ENCODE results near the gene TSPAN4.

Gene TSPAN4

DNA sequence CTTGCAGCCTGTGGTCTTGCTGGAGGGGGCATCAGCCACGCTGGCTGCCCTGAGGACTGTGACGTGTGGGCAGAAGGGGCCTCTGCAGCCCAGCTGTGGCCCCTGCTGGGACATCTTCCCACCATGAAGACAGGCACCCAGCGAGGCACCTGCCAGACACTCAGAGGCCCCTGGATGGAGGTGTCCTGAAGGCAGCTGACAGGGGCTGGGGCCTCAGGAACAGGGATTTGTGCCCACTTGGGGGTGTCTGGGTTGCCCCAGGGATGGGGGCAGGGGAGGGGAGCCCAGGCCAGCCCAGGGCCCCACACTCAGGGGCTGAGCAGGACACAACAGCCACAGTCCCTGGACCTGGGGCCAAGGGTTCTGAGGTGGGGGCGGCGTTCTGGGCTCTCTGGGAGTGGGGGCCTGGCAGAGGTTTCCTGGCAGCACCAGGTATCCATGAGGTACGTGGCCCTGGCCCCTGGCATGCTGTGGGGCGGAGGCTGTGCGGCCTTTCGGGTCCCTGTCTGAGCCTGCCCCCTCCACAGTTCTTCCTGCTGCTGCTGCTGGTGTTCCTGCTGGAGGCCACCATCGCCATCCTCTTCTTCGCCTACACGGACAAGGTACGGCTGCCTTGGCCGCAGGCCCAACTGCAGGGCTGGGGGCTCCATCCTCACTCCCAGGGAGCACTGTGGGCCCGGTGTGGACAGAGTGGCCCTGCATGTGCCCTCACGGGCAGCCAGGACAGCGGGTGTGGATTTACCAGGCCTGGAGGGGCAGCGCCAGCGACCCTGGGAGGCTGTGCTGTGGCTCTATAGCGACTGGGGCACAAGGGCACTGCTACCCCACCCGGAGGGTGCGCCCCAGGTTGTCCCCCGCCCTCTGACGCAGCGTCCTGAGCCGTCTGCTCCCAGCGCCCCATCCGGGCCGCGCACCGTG lies 21.5 kb downstream of the TSPAN4 start:
- no peak for DNase-seq (ENCODE audit: low read depth, low spot score)

DNA sequence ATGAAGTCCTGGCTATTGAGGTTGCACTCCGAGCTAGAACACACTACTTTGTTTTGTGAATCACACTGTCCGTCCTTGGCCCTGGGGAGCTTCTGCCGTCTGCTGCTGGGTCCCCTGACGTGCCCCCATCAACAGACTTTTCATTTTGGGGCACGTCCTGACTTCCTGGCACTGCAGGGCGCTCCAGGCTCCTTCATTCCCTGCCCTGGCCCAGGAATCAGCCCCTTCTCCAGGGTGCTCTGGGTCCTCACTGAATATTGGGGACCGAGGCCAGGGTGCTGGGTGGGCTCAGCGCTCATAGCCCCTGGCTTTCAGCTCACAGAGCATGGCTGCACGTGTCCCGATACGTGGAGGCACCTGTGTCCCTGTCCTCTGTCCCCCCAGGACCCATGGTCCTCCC lies 22.2 kb downstream of the TSPAN4 start:
- DNase-seq (ENCODE audit: low read depth, low spot score) = no peak

DNA sequence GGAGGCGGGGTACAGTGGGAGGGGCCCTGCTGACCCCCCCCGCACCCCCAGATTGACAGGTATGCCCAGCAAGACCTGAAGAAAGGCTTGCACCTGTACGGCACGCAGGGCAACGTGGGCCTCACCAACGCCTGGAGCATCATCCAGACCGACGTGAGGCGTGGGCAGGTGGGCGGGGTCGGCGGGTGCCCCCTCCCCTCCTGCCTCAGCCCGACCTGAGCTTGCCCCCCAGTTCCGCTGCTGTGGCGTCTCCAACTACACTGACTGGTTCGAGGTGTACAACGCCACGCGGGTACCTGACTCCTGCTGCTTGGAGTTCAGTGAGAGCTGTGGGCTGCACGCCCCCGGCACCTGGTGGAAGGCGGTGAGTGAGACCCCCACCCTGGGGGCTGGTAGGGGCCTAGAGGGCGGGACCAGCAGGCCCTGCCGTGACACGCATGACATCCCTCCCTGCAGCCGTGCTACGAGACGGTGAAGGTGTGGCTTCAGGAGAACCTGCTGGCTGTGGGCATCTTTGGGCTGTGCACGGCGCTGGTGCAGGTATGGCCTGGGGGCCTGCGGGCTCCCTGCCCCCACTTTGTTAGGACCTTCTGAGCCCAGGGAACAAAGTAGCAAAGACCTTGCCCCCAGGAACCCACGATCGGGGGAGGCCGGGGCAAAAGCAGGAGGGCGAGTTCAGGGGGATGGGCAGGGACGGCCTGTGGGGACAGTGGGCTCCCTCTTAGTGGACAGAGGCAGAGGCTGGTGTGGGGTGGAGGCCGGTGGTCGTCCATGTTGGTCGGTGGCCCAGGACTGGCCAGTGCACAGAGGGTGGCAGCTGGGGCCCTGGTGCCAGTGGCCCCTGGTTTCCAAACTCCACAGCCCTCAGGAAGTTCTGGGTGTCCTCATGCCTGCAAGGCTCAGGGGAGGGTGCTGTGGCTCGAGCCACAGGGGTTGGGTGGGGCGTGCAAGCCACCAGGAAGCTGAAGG lies 23.1 kb downstream of the TSPAN4 start:
- no peak for DNase-seq (ENCODE audit: low read depth, low spot score)

DNA sequence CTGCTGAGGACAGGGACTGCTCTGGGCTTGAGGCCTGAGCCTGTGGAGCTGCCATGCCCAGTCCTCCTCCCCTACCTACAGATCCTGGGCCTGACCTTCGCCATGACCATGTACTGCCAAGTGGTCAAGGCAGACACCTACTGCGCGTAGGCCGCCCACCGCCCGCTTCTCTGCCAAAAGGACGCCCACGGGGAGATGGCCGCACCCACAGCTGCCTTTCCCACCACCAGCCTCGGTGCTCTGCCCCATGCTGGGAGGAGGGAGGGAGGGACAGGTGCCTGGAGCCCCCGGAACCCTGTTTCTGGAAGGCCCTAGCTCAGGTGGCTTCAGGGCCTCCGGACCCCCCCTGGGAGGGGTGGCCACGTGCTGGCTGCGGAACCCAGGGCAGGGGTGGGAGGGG lies 23.8 kb downstream of the TSPAN4 start:
- DNase-seq (ENCODE audit: low read depth, low spot score) = no peak

DNA sequence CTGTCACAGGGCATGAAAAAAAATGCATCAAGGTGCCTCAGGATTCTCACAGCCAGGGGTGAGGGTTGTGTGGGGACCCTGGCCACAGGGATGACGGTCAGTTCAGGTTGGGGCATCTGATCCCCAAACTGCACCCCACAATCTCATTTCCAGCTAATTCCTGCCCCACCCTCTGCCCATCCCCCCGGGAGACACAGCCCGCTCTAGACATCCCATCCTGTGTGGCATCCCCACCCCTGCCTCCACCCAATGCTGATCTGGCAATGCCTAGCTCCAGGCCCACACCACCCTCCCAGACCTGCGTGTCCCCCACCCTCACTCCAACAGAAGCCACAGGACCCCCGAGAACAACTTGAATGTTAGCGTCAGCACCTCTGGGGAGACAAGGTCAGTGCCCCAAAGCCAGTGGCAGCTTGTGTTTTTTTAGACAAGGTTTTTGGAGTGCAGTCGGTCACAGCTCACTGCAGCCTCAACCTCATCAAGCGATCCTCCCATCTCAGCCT lies 25.3 kb downstream of the TSPAN4 start:
- no peak for DNase-seq (ENCODE audit: low read depth, low spot score)

DNA sequence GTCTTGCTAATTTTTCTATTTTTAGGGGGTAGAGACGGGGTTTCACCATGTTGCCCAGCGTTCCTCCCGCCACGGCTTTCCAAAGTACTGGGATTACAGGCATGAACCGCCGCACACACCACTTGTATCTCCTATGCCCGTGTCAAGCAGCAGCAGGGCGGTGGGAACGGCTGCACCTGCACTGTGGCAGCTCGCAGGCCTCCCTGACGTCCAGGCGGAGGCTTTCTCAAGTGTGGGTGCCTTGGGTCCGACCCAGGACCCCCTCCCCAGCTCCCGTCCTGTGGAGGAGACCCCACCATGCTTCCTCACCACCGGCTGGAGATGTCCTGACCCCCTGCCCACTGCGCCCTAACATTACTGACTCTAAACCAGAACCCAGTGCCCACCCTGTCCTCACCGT lies 25.7 kb downstream of the TSPAN4 start:
- no peak for DNase-seq (ENCODE audit: low read depth, low spot score)

DNA sequence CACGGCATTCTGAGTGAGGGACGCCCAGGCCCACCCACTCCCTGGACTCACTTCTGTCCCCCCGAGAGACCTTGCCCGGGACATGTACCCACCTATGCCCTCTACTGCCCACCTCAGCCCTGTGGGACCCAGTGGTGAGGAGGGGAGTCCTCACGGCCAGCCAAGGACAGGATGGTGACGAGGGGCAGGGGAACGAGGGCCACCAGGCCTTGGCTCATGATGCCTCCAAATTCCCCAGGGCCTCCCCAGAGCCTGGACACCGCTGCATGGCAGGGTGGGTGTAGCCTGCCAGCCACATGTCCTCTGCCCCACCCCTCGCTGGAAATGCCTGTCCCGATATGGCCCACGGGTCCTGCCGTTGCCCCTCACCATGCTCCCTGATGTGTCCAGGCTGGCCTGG lies 26.1 kb downstream of the TSPAN4 start:
- DNase-seq (ENCODE audit: low read depth, low spot score) = no peak

DNA sequence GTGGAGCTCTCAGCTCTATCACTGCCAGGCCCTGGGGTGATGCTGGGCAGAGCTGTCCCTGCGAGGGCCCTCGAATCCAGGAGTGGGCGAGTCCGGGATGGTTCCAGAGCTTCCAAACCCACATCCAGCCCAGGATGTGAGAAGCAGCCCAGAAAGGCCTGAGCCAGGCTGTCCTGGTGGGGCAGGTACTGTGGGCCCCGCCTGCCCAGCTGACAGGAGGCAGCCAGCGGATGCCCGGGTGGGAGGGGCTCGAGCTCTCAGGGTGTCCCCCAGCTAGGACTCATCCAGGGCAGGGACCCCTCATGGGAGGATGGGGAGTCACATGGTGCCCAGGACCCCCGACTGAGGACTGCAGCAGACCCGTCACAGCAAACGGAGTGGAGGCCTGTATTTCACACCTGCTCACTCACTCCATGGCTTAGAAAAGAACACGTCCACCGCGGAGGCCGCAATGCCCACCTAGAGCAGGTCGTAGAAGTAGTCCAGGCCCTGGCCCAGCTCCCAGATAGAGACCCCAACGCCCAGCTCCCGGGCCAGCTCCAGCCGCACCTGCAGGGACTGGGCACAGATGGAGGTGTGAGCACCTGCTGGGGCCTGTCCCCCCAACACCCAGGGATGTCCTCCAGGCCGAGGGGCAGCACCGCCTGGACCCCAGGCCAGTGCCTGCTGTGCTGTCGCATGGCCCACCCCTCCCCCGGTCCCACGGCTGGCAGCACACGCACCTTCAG lies 26.9 kb downstream of the TSPAN4 start:
- DNase-seq (ENCODE audit: low read depth, low spot score) = no peak

DNA sequence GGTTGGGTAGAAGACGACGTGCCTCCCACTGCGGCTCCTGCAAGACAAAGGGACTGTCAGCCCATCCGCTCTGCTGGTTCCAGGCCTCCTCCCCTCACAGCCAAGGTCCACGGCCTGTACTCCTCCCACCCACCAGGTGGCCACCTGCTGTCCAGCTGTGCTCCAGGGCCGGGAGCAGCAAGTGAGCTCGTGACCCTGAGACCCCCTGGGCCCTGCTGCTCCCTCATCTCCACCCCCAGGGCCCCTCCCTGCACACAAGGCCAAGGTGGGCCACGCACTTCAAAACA lies 27.4 kb downstream of the TSPAN4 start:
- no peak for DNase-seq (ENCODE audit: low read depth, low spot score)

DNA sequence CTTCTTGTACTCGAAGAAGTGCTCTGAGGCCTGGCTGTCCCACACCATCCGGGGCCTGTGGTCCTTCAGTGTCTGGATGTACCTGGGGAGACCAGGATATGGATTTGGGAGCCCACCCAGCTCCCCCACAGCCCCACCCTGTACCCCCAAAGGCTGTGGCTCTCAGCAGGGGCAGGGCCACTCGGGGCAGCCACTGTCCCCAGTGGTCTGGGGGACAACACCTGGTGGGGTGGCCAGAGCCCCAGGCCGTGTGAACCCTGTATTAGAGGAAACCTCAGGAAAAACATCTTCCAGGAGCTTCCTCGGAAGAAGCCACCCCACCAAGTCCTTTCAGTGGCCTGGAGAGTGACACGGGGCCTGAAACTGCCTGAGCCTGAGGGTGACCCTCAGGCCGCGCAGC lies 27.8 kb downstream of the TSPAN4 start:
- DNase-seq (ENCODE audit: low read depth, low spot score) = no peak

DNA sequence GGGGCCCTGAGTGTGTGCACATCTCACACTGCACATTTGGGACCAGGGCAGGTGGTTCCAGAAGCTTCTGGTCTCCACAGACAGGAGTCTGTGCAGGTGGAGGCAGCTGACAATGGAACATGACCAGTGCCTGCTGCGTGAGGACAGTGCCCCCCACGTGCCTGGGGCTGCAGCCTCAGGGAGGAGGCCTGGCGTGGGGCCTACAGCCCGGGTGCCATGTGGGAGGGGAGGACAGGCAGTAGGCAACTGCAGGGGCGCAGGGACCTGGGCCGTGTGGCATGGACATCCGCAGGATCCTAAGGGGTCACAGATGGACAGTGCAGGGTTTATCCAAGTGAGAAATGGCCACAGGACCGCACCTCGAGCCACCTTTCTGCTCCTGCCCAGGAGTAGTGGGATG lies 28.8 kb downstream of the TSPAN4 start:
- DNase-seq (ENCODE audit: low read depth, low spot score) = no peak

DNA sequence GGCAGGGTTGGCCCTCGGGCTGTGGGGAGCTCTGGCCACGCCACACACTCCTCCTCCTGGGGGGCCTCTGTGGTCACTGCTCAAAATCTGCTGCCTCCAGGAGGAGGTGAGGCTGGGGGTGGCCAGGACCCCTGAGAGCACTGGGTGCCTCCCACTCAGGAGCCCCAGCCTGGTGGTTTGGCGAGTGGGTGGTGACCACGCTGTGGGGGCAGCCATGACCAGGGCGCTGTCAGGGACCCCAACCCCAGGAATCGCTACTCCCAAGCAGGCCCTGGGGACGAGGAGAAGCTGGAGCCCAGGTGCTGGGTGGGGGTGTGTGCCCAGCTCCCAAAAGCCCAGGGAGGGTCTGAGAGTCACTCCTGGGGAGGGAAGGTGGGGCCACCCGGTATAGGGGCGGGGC lies 30.1 kb downstream of the TSPAN4 start:
- DNase-seq (ENCODE audit: low read depth, low spot score) = no peak

DNA sequence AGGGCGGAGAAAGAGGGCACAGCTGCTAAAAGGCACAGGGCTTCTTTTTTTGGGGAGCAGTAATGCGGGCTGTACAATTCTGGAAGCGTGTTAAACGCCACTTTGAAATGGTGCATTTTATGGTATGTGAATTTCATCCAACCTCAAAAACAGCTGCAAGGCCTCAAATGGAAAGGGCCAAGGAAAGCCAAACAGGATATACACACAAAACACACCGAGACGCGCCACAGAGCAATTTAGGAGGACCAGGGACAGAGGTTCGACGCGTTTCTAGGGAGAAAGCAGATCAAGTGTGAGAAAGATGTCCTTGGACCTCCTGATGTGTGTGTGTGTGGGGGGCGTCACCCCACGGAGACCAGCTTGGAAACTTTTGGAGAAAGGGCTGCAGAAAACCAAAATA lies 31.1 kb downstream of the TSPAN4 start:
- DNase-seq (ENCODE audit: low read depth, low spot score) = no peak

DNA sequence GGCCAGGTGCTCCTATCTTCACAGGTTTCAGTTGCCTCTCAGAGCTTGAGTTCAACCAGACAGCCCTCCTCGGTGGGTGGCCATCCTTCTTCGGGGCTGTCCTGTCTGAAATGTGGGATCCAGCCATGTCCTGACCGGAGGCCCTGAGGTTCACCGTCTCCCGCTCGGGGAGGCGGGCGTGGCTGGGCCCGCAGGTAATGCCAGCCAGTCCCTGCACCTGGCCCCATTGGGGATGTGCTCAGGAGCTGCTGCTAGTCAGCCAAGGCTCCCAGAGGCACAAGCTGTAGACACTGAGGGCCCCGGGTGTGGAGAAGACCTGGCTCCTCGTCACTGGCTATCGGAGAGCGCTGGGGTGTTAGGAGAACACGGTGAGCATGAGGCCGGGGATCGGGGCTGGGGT lies 32.6 kb downstream of the TSPAN4 start:
- DNase-seq (ENCODE audit: low read depth, low spot score) = no peak

DNA sequence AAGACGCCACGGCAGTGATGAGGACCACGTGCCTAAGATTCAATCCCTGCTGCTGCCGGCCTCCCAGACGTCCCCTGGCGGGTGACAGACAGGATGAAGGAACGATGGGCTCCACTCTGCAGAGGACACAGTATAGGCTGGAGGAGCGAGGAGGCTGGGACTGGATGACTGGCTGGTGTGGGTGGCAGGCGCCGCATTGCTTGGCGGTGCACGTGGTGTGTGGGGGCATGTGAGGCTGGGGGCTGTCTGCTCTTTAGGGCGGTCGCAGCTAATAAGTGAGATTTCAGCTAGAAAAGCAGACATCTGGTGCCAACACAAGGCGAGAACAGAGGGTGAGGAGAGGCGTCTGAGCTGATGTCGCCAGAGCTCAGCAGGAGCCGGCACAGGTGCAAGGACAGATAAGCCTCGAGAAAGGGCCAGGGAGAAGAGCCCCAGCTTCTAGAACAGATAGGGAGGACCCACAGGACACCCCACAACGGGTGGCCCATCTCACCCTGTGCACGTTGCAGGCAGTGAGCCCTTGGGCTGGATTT lies 33.2 kb downstream of the TSPAN4 start:
- no peak for DNase-seq (ENCODE audit: low read depth, low spot score)

DNA sequence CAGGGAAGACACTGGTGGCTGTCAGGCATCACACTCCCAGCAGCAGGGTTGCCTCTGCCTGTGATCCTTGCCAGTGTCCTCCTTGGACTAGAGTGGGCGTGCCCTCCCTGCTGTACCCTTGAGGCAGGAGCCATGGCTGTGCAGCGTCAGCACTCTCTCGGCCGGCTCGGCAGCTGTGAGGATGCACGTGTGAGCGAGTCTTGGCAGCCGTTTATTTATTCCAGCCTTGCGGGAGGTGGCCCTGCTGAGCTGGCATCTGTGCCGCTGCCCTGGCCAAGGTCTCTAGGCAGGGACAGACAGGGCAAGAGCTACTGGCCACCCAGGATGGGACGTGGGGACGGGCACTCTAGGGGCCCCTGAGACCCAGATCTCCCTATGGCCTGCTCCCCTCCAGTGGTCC lies 33.9 kb downstream of the TSPAN4 start:
- no peak for DNase-seq (ENCODE audit: low read depth, low spot score)

DNA sequence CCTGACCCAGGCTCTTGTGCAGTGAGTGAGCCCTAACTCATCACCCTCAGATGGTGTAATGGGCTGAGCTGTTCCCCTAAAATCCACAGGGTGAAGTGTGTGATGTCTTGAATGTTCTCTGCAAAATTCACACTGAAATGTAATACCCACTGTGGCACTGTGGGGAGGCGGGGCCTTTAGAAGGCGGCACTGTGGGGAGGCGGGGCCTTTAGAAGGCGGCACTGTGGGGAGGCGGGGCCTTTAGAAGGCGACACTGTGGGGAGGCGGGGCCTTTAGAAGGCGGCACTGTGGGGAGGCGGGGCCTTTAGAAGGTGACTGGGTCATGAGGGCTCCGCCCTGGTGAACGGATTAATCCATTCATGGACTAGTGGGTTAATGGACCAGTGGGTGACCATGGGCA lies 34.9 kb downstream of the TSPAN4 start:
- DNase-seq (ENCODE audit: low read depth, low spot score) = no peak

DNA sequence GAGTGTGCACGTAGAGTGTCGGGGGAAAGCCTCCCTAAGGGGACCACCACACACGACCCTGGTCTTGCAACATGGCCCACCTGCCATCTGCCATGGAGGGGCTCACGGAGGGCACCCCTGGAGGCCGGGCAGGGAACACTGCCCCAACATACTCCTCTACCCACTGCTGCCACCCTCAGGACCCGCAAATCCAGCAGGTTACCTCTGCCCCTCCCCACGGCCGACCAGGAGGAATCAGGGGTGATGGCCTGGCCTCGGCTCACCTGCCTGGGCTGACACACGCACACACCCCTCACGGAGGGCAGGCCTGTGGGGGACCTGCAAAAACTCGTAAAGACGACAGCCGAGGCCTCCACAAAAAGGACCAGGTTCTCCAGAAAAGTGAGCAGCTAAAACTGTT lies 37.8 kb downstream of the TSPAN4 start:
- DNase-seq (ENCODE audit: low read depth, low spot score) = no peak

DNA sequence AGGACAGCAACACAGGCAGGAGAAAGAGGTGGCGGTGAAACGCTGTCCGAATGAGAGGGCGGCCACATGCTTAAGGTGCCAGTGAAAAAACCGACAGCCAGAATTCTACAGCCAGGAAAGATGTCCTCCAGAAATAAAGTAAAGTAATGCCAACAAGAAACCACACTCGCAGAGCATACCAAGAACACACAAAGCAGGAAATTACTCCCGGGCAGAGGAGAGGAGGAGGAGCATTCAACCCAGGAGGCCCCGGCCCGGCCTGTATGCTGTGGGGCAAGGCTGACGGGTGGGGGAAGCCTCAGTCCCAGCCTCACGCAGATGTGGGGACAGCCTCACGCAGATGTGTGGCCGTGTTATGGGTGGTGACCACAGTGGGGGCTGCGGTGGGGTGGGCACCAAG lies 39.9 kb downstream of the TSPAN4 start:
- no peak for DNase-seq (ENCODE audit: low read depth, low spot score)

DNA sequence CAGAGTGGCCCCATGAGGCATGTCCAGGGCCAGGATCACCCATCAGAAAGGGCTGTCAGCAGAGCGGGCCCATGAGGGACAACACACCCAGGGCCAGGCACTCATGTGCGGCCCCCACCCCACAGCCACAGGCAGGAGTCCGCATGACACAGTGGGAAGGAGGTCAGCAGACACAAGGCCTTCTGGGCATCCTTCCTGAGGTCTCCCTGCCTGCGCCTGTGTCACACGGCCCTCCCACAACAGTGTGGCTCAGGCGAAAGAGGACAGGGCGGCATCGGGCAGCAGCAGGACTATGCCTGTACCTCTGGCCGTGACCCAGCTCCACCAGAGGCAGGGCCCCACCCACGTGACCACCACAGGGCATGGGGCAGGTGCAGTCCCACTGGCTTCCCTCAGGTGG lies 40.9 kb downstream of the TSPAN4 start:
- DNase-seq (ENCODE audit: low read depth, low spot score) = no peak

DNA sequence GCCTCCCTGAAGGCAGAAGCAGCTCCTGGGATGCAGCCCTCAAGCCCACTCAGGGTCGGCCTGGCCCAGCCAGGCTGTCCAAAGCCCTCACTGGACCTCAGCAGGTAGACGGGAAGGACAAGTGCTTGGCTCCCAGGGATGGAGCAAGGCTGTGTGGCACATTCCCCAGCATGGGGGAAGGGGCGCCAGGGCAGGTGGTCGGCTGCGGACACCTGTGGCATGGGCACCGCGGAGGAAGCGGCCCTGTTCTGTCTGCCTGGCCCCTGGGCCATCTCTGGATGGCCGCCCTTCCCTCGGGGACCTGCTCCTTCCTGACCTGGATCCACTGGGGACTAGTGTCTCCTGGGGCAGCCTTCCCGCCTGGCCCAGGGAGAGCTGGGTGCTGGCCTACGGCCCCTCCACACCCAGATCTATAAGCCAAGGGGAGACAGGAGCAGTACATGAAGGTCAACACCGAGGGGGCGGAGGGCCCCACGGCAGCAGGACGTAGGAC lies 42.0 kb downstream of the TSPAN4 start:
- no peak for DNase-seq (ENCODE audit: low read depth, low spot score)

DNA sequence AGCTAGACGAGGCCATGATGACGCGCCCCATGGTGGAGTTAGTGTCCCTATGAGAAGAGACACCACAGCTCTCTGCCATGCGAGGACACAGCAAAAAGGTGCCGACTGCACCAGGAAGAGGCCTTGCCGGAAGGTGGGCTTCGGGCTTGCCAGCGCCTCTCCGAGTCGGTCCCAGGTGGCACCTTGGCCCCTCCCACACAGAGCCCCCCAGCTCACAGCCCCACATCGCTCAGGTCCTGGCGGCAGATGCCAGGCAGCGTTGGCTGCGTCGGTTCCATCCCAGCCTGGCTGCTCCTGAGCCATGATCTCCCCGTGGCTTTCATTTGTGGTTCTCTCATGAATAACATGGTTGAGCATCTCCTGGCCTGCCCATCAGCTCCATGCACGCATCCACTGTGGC lies 43.9 kb downstream of the TSPAN4 start:
- no peak for DNase-seq (ENCODE audit: low read depth, low spot score)

All from iPS DF 19.7 (cell line).